ENCODE results near the gene SDHAF3.

DNA sequence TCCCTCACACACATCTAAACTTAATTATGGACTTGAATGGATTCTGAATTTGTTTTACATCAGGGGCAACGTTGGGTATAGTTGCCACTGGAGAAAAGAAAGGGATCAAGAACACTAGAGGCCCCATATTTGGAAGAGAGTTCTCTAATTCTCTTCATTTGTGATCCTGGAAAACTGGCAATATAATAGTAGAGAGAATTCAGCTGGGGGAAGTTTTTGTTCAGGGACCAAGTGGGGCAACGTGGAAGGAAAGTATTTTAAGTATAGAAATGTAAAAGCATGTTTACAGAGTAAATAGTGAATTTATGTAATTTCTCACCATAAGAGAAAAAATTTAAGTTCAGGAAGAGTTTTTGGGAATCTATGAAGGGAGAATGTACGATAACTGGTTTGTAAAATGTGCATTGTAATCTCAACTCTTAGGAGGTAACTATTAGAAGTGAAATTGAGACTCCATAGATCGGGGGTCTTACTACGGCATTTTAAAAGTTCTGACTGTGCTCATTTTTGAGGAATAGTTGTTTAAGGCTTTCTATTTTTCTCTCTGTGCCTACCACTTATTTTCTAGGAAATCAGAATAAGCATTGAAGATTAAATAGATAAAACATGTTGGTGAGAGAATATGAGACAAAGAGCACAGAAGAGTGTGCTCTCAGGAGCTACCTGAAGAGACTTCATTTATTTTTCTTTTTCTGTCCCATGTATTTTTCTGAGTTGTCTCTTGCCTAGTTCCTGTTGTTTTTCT is 3.4 kb downstream of the SDHAF3 start:
- TF ChIP-seq, protein P1, sequence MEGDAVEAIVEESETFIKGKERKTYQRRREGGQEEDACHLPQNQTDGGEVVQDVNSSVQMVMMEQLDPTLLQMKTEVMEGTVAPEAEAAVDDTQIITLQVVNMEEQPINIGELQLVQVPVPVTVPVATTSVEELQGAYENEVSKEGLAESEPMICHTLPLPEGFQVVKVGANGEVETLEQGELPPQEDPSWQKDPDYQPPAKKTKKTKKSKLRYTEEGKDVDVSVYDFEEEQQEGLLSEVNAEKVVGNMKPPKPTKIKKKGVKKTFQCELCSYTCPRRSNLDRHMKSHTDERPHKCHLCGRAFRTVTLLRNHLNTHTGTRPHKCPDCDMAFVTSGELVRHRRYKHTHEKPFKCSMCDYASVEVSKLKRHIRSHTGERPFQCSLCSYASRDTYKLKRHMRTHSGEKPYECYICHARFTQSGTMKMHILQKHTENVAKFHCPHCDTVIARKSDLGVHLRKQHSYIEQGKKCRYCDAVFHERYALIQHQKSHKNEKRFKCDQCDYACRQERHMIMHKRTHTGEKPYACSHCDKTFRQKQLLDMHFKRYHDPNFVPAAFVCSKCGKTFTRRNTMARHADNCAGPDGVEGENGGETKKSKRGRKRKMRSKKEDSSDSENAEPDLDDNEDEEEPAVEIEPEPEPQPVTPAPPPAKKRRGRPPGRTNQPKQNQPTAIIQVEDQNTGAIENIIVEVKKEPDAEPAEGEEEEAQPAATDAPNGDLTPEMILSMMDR (IDR thresholded peaks at IDR 0.05; ENCODE audit: low read length): no peak
- TF ChIP-seq EZH2 (optimal IDR thresholded peaks at IDR 0.05; ENCODE audit: low read depth, low read length) (no peak), EZH2phosphoT487 (IDR thresholded peaks at IDR 0.05; ENCODE audit: low read length) (no peak)

Measured in MM.1S (cell line).